ENCODE results near the gene OSER1. TPM values are rescaled to one million over a fixed set of nuclear protein-coding genes. Genes with fewer than 3 reads are reported as not detected.

The OSER1 gene
- total RNA-seq = 52.9 and 67.6 TPM in 2 replicates

GRCh38 chr20:44210406-44211176 lies at the start of gene OSER1:
TSS of gene OSER1 (minus strand) at chr20:44210771. CDS start at chr20:44206957, 3,814 bp downstream.

DNA sequence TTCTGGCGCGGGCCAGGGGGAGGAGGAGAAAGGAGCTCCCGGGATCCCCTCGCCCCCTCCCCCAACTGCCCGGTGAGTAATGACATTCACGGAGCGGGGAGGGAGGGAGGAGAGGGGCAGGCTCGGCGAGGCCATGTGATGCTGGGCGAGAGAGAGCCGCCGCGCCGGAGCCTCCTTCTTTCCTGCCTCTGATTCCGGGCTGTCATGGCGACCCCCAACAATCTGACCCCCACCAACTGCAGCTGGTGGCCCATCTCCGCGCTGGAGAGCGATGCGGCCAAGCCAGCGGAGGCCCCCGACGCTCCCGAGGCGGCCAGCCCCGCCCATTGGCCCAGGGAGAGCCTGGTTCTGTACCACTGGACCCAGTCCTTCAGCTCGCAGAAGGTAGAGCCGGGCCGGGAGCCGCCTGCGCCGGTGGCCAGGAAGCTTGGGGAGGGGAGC lies 36.6 kb upstream of the OSER1 start, which contains the start of gene GDAP1L1:
Gene GDAP1L1 (plus strand): TSS at position 178 of the 441 bp plus-strand sequence. CDS start 27 bp downstream, at position 205.

GRCh38 chr20:44187054-44187771 lies 23.4 kb downstream of the OSER1 start, which contains the start of gene JPH2:
TSS of gene JPH2 (minus strand) at chr20:44187188. CDS start at chr20:44186705, 483 bp downstream.

Other genes starting within 250 kb of the OSER1 start
- gene JPH2, start 23.6 kb downstream of the OSER1 start, total RNA-seq = 3.0 and 6.1 TPM in 2 replicates
- not detected in 2 replicates for gene GDAP1L1, start 36.5 kb upstream of the OSER1 start, total RNA-seq
- 8.7 and 9.4 TPM in 2 replicates for gene FITM2, start 100.4 kb upstream of the OSER1 start, total RNA-seq
- not detected in 2 replicates for gene R3HDML, start 126.3 kb upstream of the OSER1 start, total RNA-seq
- 0.12 TPM in 1 of 2 replicates, not detected in the other for gene HNF4A, start 144.9 kb upstream of the OSER1 start, total RNA-seq

Data from uterine smooth muscle cell (primary cell).